KMS-11 (cell line): Measurements from ENCODE around the gene CLTRN.
"Not testable (repeated sequence)": the region's sequence is repeated elsewhere in the genome, so short reads cannot be mapped to it uniquely, and the experiment has no call there.

Source experiments
- H2AFZ ChIP-seq: fragments of 200-600 bp; sonication (generic); 2 replicates; pipeline ENCODE4 v1.6.1; 2016; ENCODE audit warnings: antibody characterized with exemption, mixed run types, low read depth
- H3K27ac ChIP-seq: fragments of 200-600 bp; sonication (generic); 2 replicates; pipeline ENCODE4 v1.6.1; 2016; ENCODE audit warnings: mild to moderate bottlenecking, mixed run types
- H3K27me3 ChIP-seq: fragments of 200-600 bp; sonication (generic); 2 replicates; pipeline ENCODE4 v1.6.1; 2017; ENCODE audit warnings: mild to moderate bottlenecking, low read depth, mixed run types, moderate library complexity; ENCODE audit not compliant: insufficient read depth
- H3K36me3 ChIP-seq: fragments of 200-600 bp; sonication (generic); 2 replicates; pipeline ENCODE4 v1.6.1; 2017; ENCODE audit warnings: mild to moderate bottlenecking, mixed run types; ENCODE audit not compliant: insufficient read depth
- H3K4me1 ChIP-seq: fragments of 200-600 bp; sonication (generic); 2 replicates; pipeline ENCODE4 v1.6.1; 2016; ENCODE audit warnings: mild to moderate bottlenecking, low read depth, mixed run types; ENCODE audit not compliant: poor library complexity, severe bottlenecking
- H3K4me2 ChIP-seq: fragments of 200-600 bp; sonication (generic); 2 replicates; pipeline ENCODE4 v1.7.0; 2016; ENCODE audit warnings: mild to moderate bottlenecking, mixed run types
- H3K4me3 ChIP-seq: fragments of 200-600 bp; sonication (generic); IDR thresholded peaks from 2 replicates; pipeline ENCODE4 v1.6.1; 2017; ENCODE audit warnings: low read depth, low read length, mixed read lengths; ENCODE audit not compliant: insufficient read depth
- H3K79me2 ChIP-seq: fragments of 200-600 bp; sonication (generic); 2 replicates; pipeline ENCODE4 v1.6.1; 2016; ENCODE audit warnings: low read depth, mixed run types; ENCODE audit not compliant: insufficient read depth
- H3K9ac ChIP-seq: fragments of 200-600 bp; sonication (generic); 2 replicates; pipeline ENCODE4 v1.6.1; 2016; ENCODE audit warnings: mild to moderate bottlenecking, mixed run types
- H4K20me1 ChIP-seq: fragments of 200-600 bp; sonication (generic); 2 replicates; pipeline ENCODE4 v1.6.1; 2016; ENCODE audit warnings: mild to moderate bottlenecking, mixed run types; ENCODE audit not compliant: insufficient read depth
- TF ChIP-seq, protein P1 (sequence below): fragments of 200-600 bp; sonication (generic); conservative IDR thresholded peaks from 2 replicates; pipeline ENCODE4 v1.6.1; 2017; ENCODE audit warnings: low read depth, mild to moderate bottlenecking, antibody characterized with exemption, low read length, moderate library complexity, mixed read lengths

Gene CLTRN

DNA sequence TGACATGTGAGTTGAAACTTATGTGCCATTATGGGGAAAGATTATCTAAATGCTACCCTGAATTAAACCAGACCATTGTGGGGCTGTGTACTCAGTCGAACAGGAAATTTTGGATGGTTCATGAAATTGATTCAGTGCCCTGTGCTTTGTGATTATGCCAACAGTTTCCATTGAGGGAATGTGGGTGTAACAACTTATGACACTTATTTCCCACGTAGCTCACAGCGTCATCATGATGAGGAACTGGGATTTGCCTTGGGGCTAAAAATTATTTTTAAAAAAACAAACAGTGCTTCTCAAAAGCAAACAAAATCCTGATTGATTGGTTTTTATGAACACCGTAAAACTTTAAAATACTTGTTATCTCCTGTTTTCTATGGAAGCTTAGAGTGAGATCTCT is 8.3 kb upstream of the CLTRN start:
- Histone ChIP-seq H3K9ac (no peak overlapping the region), H4K20me1 (no peaks in the 10 kb centered on the region), H3K4me3 (no peak overlapping the region), H3K79me2 (peaks cover 22% of the 10 kb centered on the region), H2AFZ (no peak overlapping the region), H3K36me3 (no peaks in the 10 kb centered on the region), H3K27ac (no peak overlapping the region), H3K4me1 (peaks cover 17% of the 10 kb centered on the region), H3K4me2 (no peak overlapping the region), H3K27me3 (no peaks in the 10 kb centered on the region)
- TF ChIP-seq, protein P1, sequence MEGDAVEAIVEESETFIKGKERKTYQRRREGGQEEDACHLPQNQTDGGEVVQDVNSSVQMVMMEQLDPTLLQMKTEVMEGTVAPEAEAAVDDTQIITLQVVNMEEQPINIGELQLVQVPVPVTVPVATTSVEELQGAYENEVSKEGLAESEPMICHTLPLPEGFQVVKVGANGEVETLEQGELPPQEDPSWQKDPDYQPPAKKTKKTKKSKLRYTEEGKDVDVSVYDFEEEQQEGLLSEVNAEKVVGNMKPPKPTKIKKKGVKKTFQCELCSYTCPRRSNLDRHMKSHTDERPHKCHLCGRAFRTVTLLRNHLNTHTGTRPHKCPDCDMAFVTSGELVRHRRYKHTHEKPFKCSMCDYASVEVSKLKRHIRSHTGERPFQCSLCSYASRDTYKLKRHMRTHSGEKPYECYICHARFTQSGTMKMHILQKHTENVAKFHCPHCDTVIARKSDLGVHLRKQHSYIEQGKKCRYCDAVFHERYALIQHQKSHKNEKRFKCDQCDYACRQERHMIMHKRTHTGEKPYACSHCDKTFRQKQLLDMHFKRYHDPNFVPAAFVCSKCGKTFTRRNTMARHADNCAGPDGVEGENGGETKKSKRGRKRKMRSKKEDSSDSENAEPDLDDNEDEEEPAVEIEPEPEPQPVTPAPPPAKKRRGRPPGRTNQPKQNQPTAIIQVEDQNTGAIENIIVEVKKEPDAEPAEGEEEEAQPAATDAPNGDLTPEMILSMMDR, result no peak

GRCh38 chrX:15663439-15663838 is 1.2 kb downstream of the CLTRN start:
- Histone ChIP-seq H3K27me3 (no peaks in the 10 kb centered on the region), H3K4me3 (no peak overlapping the region)

GRCh38 chrX:15654804-15655203 is 9.8 kb downstream of the CLTRN start:
- not testable (repeated sequence) for H4K20me1 ChIP-seq, H3K4me3 ChIP-seq, H3K4me2 ChIP-seq, H3K4me1 ChIP-seq, H3K27ac ChIP-seq, H3K36me3 ChIP-seq, H3K79me2 ChIP-seq, H3K27me3 ChIP-seq, H3K9ac ChIP-seq, H2AFZ ChIP-seq

More at GRCh38 chrX:15663439-15663838, 1.2 kb downstream of the CLTRN start:
- H2AFZ ChIP-seq, result no peak overlapping the region
- TF ChIP-seq, protein P1, result no peak
- H3K79me2 ChIP-seq, result no peaks in the 10 kb centered on the region
- H3K9ac ChIP-seq, result no peak overlapping the region
- H3K4me1 ChIP-seq, result no peaks in the 10 kb centered on the region
- no peaks in the 10 kb centered on the region for H4K20me1 ChIP-seq
- H3K36me3 ChIP-seq, result no peaks in the 10 kb centered on the region
- H3K27ac ChIP-seq, result no peak overlapping the region
- no peak overlapping the region for H3K4me2 ChIP-seq

- no peak overlapping the region for H3K9ac ChIP-seq
- no peaks in the 10 kb centered on the region for H3K36me3 ChIP-seq
- H3K4me2 ChIP-seq, result no peak overlapping the region
- H3K4me3 ChIP-seq, result no peak overlapping the region
- no peak overlapping the region for H2AFZ ChIP-seq
- H3K27ac ChIP-seq, result no peak overlapping the region
- no peaks in the 10 kb centered on the region for H3K27me3 ChIP-seq
- H3K4me1 ChIP-seq, result no peaks in the 10 kb centered on the region
- no peaks in the 10 kb centered on the region for H4K20me1 ChIP-seq
- no peaks in the 10 kb centered on the region for H3K79me2 ChIP-seq
- TF ChIP-seq, protein P1, result no peak
Measured at GRCh38 chrX:15653961-15654360, 10.6 kb downstream of the CLTRN start.

DNA sequence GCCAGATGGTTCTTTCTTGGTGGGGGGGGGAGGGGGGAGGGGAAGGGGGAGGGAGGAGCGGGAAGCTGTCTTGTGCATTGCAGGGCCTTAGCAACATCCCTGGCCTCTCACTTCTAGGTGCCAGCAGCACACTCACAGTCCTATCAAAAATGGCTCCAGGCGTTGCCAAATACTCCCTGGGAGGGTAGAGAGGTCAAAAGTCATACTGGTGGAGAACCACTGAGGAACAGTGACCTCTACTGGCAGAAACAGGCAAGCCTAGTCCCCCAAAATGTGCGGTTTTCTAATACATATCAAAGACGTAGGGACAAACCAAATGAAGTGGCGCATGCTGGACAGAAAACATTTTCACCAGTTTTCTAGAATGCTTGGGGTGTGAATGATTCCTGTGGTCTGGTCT is 17.1 kb downstream of the CLTRN start:
- not testable (repeated sequence) for H3K4me3 ChIP-seq, H3K27me3 ChIP-seq, H3K4me1 ChIP-seq, H2AFZ ChIP-seq, H3K36me3 ChIP-seq, H4K20me1 ChIP-seq, H3K4me2 ChIP-seq, H3K27ac ChIP-seq, H3K79me2 ChIP-seq, H3K9ac ChIP-seq
